Measurements from ENCODE around the gene FBRS. TPM values are rescaled to one million over a fixed set of nuclear protein-coding genes. Genes with fewer than 3 reads are reported as not detected.

Gene FBRS
- total RNA-seq, 1 donor from 2014 or later: 75.0 TPM

- no peak overlapping the region for H3K4me3 Mint-ChIP-seq (ENCODE audit: unreplicated experiment)
- no peaks in the 10 kb centered on the region for H3K36me3 Mint-ChIP-seq (ENCODE audit: low read depth, unreplicated experiment)
- H3K27me3 Mint-ChIP-seq (ENCODE audit: low read depth, unreplicated experiment): peaks cover 17% of the 10 kb centered on the region
- Histone ChIP-seq H3K4me2 (ENCODE audit: low read length) (no peak overlapping the region), H3K27ac (ENCODE audit: low read depth, low read length) (no peak overlapping the region), H3K4me3 (ENCODE audit: insufficient read depth, low read depth, low read length) (no peak overlapping the region), H3K27me3 (ENCODE audit: insufficient read depth, low read length) (no peaks in the 10 kb centered on the region), H2AFZ (ENCODE audit: low read depth, low read length) (no peak overlapping the region), H3K4me1 (ENCODE audit: insufficient read depth, low read length) (no peaks in the 10 kb centered on the region), H3K36me3 (ENCODE audit: insufficient read depth, low read length) (no peaks in the 10 kb centered on the region), H3K9ac (ENCODE audit: low read length) (no peak overlapping the region), H3K79me2 (ENCODE audit: insufficient read depth, low read length) (no peaks in the 10 kb centered on the region), H3K9me3 (ENCODE audit: insufficient read depth, low read depth, low read length) (peaks cover 4% of the 10 kb centered on the region), H4K20me1 (ENCODE audit: insufficient read depth, low read length) (no peaks in the 10 kb centered on the region)
- DNase-seq (ENCODE audit: low read depth) (no peak), FAIRE-seq (no peak)
- no peak overlapping the region for H3K27ac Mint-ChIP-seq (ENCODE audit: unreplicated experiment)
- H3K9me3 Mint-ChIP-seq (ENCODE audit: unreplicated experiment): peaks cover 7% of the 10 kb centered on the region
- TF ChIP-seq CTCF (IDR thresholded peaks at IDR 0.05; ENCODE audit: insufficient read depth, low read depth, low read length) (no peak), EZH2 (IDR thresholded peaks at IDR 0.05; ENCODE audit: insufficient read depth, low read length) (no peak)
- no peaks in the 10 kb centered on the region for H3K4me1 Mint-ChIP-seq (ENCODE audit: low read depth, unreplicated experiment)
Measured at GRCh38 chr16:30619202-30619601, 39.0 kb upstream of the FBRS start.

GRCh38 chr16:30619638-30620037 is 38.6 kb upstream of the FBRS start:
- no peak for DNase-seq (ENCODE audit: low read depth)
- no peak for FAIRE-seq

More at GRCh38 chr16:30619638-30620037, 38.6 kb upstream of the FBRS start:
- Mint-ChIP-seq H3K36me3 (ENCODE audit: low read depth, unreplicated experiment) (no peaks in the 10 kb centered on the region), H3K4me3 (ENCODE audit: unreplicated experiment) (no peak overlapping the region), H3K4me1 (ENCODE audit: low read depth, unreplicated experiment) (no peaks in the 10 kb centered on the region), H3K27me3 (ENCODE audit: low read depth, unreplicated experiment) (peaks cover 17% of the 10 kb centered on the region), H3K9me3 (ENCODE audit: unreplicated experiment) (peaks cover 7% of the 10 kb centered on the region), H3K27ac (ENCODE audit: unreplicated experiment) (no peak overlapping the region)
- Histone ChIP-seq H3K4me1 (ENCODE audit: insufficient read depth, low read length) (no peaks in the 10 kb centered on the region), H3K4me3 (ENCODE audit: insufficient read depth, low read depth, low read length) (no peak overlapping the region), H3K36me3 (ENCODE audit: insufficient read depth, low read length) (no peaks in the 10 kb centered on the region), H3K27ac (ENCODE audit: low read depth, low read length) (no peak overlapping the region), H4K20me1 (ENCODE audit: insufficient read depth, low read length) (no peaks in the 10 kb centered on the region), H2AFZ (ENCODE audit: low read depth, low read length) (no peak overlapping the region), H3K4me2 (ENCODE audit: low read length) (no peak overlapping the region), H3K9ac (ENCODE audit: low read length) (no peak overlapping the region), H3K27me3 (ENCODE audit: insufficient read depth, low read length) (no peaks in the 10 kb centered on the region), H3K79me2 (ENCODE audit: insufficient read depth, low read length) (no peaks in the 10 kb centered on the region), H3K9me3 (ENCODE audit: insufficient read depth, low read depth, low read length) (peaks cover 4% of the 10 kb centered on the region)
- TF ChIP-seq CTCF (IDR thresholded peaks at IDR 0.05; ENCODE audit: insufficient read depth, low read depth, low read length) (no peak), EZH2 (IDR thresholded peaks at IDR 0.05; ENCODE audit: insufficient read depth, low read length) (no peak)

All from astrocyte (in vitro differentiated cells and primary cell).